CD4-positive, alpha-beta T cell (primary cell): ENCODE measurements around the gene ACP4. TPM values are rescaled to one million over a fixed set of nuclear protein-coding genes. Genes with fewer than 3 reads are reported as not detected.

Experiments used
- ATAC-seq: fragments of 200-7000 bp; cut with Tn5 transposase; one replicate; pipeline ENCODE4 v1.10.0; 2022; ENCODE audit warnings: mild to moderate bottlenecking; ENCODE audit not compliant: poor library complexity
- CTCF ChIA-PET: fragments of 350-600 bp; sonication (Branson Sonifier 250); formaldehyde crosslinking; loops from one replicate; lab custom pipeline; 2021; ENCODE audit warnings: antibody characterized with exemption, inconsistent platforms; lab: Charles Lee
- POLR2A ChIA-PET: fragments of 350-600 bp; sonication (Branson Sonifier 250); formaldehyde crosslinking; loops from one replicate; lab custom pipeline; 2021; ENCODE audit warnings: antibody characterized with exemption, inconsistent platforms; lab: Charles Lee
- DNase-seq, 14 experiments: peaks; one replicate each; pipeline ENCODE4 v3.0.0-alpha.2; 2013 to 2020; ENCODE audit warnings: mixed read lengths in 2 of 14
- H3K27ac ChIP-seq, 2 donors: one replicate each; pipeline versions ENCODE4 v1.5.1 to v1.7.0; 2013; ENCODE audit warnings: low read length in 2 of 2, low read depth in 1 of 2, mild to moderate bottlenecking in 1 of 2
- H3K27me3 ChIP-seq, 2 experiments: 1 replicate in 1 of 2; 2 replicates in 1 of 2; pipeline versions ENCODE4 v1.6.1 to v1.7.0; 2013; ENCODE audit warnings: low read length in 2 of 2, control low read depth in 1 of 2, mild to moderate bottlenecking in 1 of 2, moderate library complexity in 1 of 2; ENCODE audit not compliant: insufficient read depth in 2 of 2, control insufficient read depth in 1 of 2
- H3K36me3 ChIP-seq: one replicate; pipeline ENCODE4 v1.6.1; 2013; ENCODE audit warnings: low read length, control low read depth; ENCODE audit not compliant: insufficient read depth
- H3K4me1 ChIP-seq: one replicate; pipeline ENCODE4 v1.6.1; 2013; ENCODE audit warnings: low read length, control low read depth; ENCODE audit not compliant: insufficient read depth
- H3K4me3 ChIP-seq: one replicate; pipeline ENCODE4 v1.5.1; 2013; ENCODE audit warnings: mild to moderate bottlenecking, low read length, moderate library complexity
- H3K9me3 ChIP-seq, 2 experiments: 1 replicate in 1 of 2; 2 replicates in 1 of 2; pipeline versions ENCODE4 v1.6.1 to v1.7.0; 2013; ENCODE audit warnings: low read length in 2 of 2, mild to moderate bottlenecking in 2 of 2, control low read depth in 1 of 2, moderate library complexity in 1 of 2; ENCODE audit not compliant: control insufficient read depth in 1 of 2, insufficient read depth in 1 of 2
- H3K27ac Mint-ChIP-seq: one replicate; pipeline ENCODE4 v1.8.0; 2020; ENCODE audit warnings: mixed read lengths
- H3K27me3 Mint-ChIP-seq: one replicate; pipeline ENCODE4 v1.8.0; 2021; ENCODE audit warnings: mixed read lengths
- H3K36me3 Mint-ChIP-seq: one replicate; pipeline ENCODE4 v1.8.0; 2021; ENCODE audit warnings: low read depth, mixed read lengths
- H3K4me1 Mint-ChIP-seq: one replicate; pipeline ENCODE4 v1.8.0; 2021; ENCODE audit warnings: low read depth, mixed read lengths
- H3K4me3 Mint-ChIP-seq: one replicate; pipeline ENCODE4 v1.8.0; 2020; ENCODE audit warnings: mild to moderate bottlenecking, mixed read lengths
- H3K9me3 Mint-ChIP-seq: one replicate; pipeline ENCODE4 v1.8.0; 2020; ENCODE audit warnings: mixed read lengths
- CTCF ChIP-seq: fragments of 200-600 bp; IDR thresholded peaks from one replicate; pipeline ENCODE4 v1.8.0; 2022; ENCODE audit warnings: antibody characterized with exemption, mild to moderate bottlenecking
- intact Hi-C, 2 experiments: fragments of 100-400 bp; cut with DNase I in 1 of 2; cut with micrococcal nuclease in 1 of 2; formaldehyde crosslinking; loops; one replicate each; pipeline versions ENCODE4 v1.15.1 to v1.9.0; 2023 to 2025; cut with DNase I, micrococcal nuclease
- total RNA-seq, 174 experiments: library from RNA in 2 of 174; stranded (reverse) in 2 of 174; gene quantifications; one replicate each; pipeline ENCODE4 v1.2.3 and lab custom pipeline; 2021 to 2026

The ACP4 gene
- total RNA-seq, 2 experiments from 2014 or later, result not detected

GRCh38 chr19:50801107-50801506 is 10.9 kb downstream of the ACP4 start:
- Histone ChIP-seq H3K27me3 (no peaks in the 10 kb centered on the region), H3K9me3 (no peaks in the 10 kb centered on the region), H3K4me3 (no peak overlapping the region), H3K36me3 (peaks cover 33% of the 10 kb centered on the region), H3K27ac (no peak overlapping the region), H3K4me1 (peaks cover 31% of the 10 kb centered on the region)
- Mint-ChIP-seq H3K36me3 (peaks cover 61% of the 10 kb centered on the region), H3K27me3 (no peaks in the 10 kb centered on the region), H3K4me1 (peaks cover 36% of the 10 kb centered on the region), H3K9me3 (no peaks in the 10 kb centered on the region), H3K27ac (peak overlapping the region; percentile 38), H3K4me3 (peak overlapping the region; percentile 62)
- DNase-seq, result no peak
- ChIA-PET CTCF (interaction anchor here (0.7 kb wide), 1 partner anchor 77 kb away, joined by 3 read pairs; no protein-coding TSS in a partner anchor), POLR2A (no interaction called here)
- no peak for TF ChIP-seq CTCF
- intact Hi-C loops, result loop anchor here in 1 of 2 experiments (5.0 to 10.0 kb wide), 3 partner anchors 369 to 1716 kb away; partner anchors contain the start of genes MYBPC2, SNRNP70 and SPACA6
- no peak for ATAC-seq

DNA sequence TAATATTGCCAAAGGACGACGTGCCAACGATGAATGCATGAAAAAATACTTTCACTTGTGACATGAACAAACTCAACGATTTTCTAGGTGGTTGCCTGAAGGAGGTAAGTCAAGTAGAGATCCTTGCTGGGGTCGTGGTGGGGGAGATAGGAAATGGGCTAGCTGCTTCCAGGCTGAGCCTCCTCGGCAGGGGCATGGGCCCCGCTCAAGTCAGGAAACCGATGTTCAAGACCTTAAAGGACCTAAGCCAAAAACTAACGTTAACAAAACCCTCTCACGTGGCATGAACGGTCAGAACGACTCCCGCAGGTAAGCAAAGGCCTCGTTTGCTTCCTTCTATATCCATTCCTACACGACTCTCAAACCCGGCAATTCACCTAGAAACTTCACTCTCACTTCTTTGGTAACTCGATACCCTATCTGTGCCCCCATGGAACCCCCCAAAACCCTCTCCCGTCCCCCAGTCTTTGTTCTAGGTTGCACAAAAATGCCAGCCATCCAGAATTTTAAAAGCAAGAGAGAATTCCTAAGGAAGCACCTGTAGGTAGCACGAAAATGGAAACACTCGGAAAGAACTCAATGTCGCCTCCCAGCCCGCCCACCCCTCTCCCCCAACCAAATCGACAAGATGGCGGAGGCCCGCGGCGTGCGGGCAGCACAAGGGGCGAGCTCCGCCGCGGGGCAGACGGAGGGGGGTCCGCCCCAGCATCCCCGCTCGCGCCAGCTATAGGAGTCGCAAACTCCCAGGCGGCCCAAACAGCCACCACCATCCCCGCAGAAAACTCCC is 13.6 kb downstream of the ACP4 start:
- intact Hi-C loops, result loop anchor here (1.0 to 10.0 kb wide), 7 partner anchors 293 to 1719 kb away; partner anchors contain the start of genes JOSD2 (in 2 of the 2), CTU1 (in 1 of the 2), MYBPC2 (in 1 of the 2) and POLD1 (in 1 of the 2)
- DNase-seq (peak in 7 of 14 experiments; percentile 4 to 59 (median 19)), ATAC-seq (no peak)
- Histone ChIP-seq H3K4me3 (peak overlapping the region; percentile 91), H3K36me3 (peaks cover 16% of the 10 kb centered on the region), H3K4me1 (peaks cover 31% of the 10 kb centered on the region), H3K27me3 (no peaks in the 10 kb centered on the region), H3K27ac (peak overlapping the region; percentile 99 to 100), H3K9me3 (no peaks in the 10 kb centered on the region)
- peaks cover 45% of the 10 kb centered on the region for H3K36me3 Mint-ChIP-seq
- no peaks in the 10 kb centered on the region for H3K27me3 Mint-ChIP-seq
- peaks cover 38% of the 10 kb centered on the region for H3K4me1 Mint-ChIP-seq
- CTCF ChIA-PET, result no interaction called here
- peak overlapping the region; percentile 97 for H3K27ac Mint-ChIP-seq
- peak overlapping the region; percentile 99 for H3K4me3 Mint-ChIP-seq
- POLR2A ChIA-PET, result interaction anchor here (1.2 to 1.9 kb wide), 5 partner anchors 20 to 475 kb away, joined by 3 to 20 read pairs (median 9); partner anchors contain the start of genes JOSD2 and KCNC3
- TF ChIP-seq CTCF, result no peak
- H3K9me3 Mint-ChIP-seq, result no peaks in the 10 kb centered on the region

GRCh38 chr19:50804420-50805272 is 14.4 kb downstream of the ACP4 start:
- Histone ChIP-seq H3K27ac (peak overlapping the region; percentile 99 to 100), H3K4me1 (peaks cover 31% of the 10 kb centered on the region), H3K9me3 (no peaks in the 10 kb centered on the region), H3K36me3 (peaks cover 10% of the 10 kb centered on the region), H3K27me3 (no peaks in the 10 kb centered on the region), H3K4me3 (peak overlapping the region; percentile 91)
- ATAC-seq, result peak; percentile 94
- TF ChIP-seq CTCF, result no peak
- H3K4me1 Mint-ChIP-seq, result peaks cover 38% of the 10 kb centered on the region
- no peaks in the 10 kb centered on the region for H3K27me3 Mint-ChIP-seq
- H3K27ac Mint-ChIP-seq, result peak overlapping the region; percentile 97
- peaks cover 44% of the 10 kb centered on the region for H3K36me3 Mint-ChIP-seq
- H3K4me3 Mint-ChIP-seq, result peak overlapping the region; percentile 99
- H3K9me3 Mint-ChIP-seq, result no peaks in the 10 kb centered on the region
- POLR2A ChIA-PET, result interaction anchor here (0.7 to 1.9 kb wide), 11 partner anchors 21 to 875 kb away, joined by 3 to 20 read pairs (median 5); partner anchors contain the start of genes JOSD2, KCNC3, NR1H2 and NUP62
- DNase-seq, result peak; percentile 94 to 99 (median 96)
- CTCF ChIA-PET, result no interaction called here
- intact Hi-C loops, result loop anchor here (1.0 to 10.0 kb wide), 9 partner anchors 82 to 1720 kb away; partner anchors contain the start of genes JOSD2 (in 2 of the 2), CLEC11A (in 1 of the 2), CTU1 (in 1 of the 2) and MYBPC2 (in 1 of the 2)
